H9 (cell line): ENCODE measurements around the gene SLC7A5. TPM values are rescaled to one million over a fixed set of nuclear protein-coding genes. Genes with fewer than 3 reads are reported as not detected.

Experiments used
- DNase-seq: peaks from one replicate; pipeline ENCODE4 v3.0.0-alpha.2; 2017
- H2AFZ ChIP-seq: one replicate; pipeline ENCODE4 v1.6.1; 2013; ENCODE audit warnings: mild to moderate bottlenecking, low read length, control low read depth, moderate library complexity
- H2AK5ac ChIP-seq: 2 replicates; pipeline ENCODE4 v1.6.1; 2013; ENCODE audit warnings: low read length, control low read depth, mixed read lengths; ENCODE audit not compliant: insufficient read length
- H2BK120ac ChIP-seq: one replicate; pipeline ENCODE4 v1.6.1; 2013; ENCODE audit warnings: low read depth, mild to moderate bottlenecking, low read length, control low read depth, inconsistent platforms; ENCODE audit not compliant: poor library complexity, severe bottlenecking
- H2BK12ac ChIP-seq: 2 replicates; pipeline ENCODE4 v1.6.1; 2013; ENCODE audit warnings: low read length, control low read depth, mixed read lengths, low read depth; ENCODE audit not compliant: insufficient read length
- H2BK15ac ChIP-seq: 2 replicates; pipeline ENCODE4 v1.6.1; 2013; ENCODE audit warnings: low read depth, low read length, control low read depth
- H2BK20ac ChIP-seq: one replicate; pipeline ENCODE4 v1.6.1; 2013; ENCODE audit warnings: low read depth, mild to moderate bottlenecking, low read length, control low read depth, inconsistent platforms; ENCODE audit not compliant: poor library complexity, severe bottlenecking
- H2BK5ac ChIP-seq: 2 replicates; pipeline ENCODE4 v1.6.1; 2013; ENCODE audit warnings: low read length, control low read depth, mixed read lengths; ENCODE audit not compliant: insufficient read length
- H3K14ac ChIP-seq: 2 replicates; pipeline ENCODE4 v1.6.1; 2013; ENCODE audit warnings: low read length, control low read depth; ENCODE audit not compliant: insufficient read depth
- H3K18ac ChIP-seq: 2 replicates; pipeline ENCODE4 v1.6.1; 2013; ENCODE audit warnings: low read depth, mild to moderate bottlenecking, mixed read lengths, low read length, control low read depth; ENCODE audit not compliant: insufficient read length
- H3K23ac ChIP-seq: 2 replicates; pipeline ENCODE4 v1.6.1; 2013; ENCODE audit warnings: low read length, control low read depth, mixed read lengths, low read depth; ENCODE audit not compliant: insufficient read length
- H3K23me2 ChIP-seq: 2 replicates; pipeline ENCODE4 v1.6.1; 2013; ENCODE audit warnings: low read depth, mild to moderate bottlenecking, mixed read lengths, low read length, control low read depth; ENCODE audit not compliant: insufficient read length, poor library complexity, severe bottlenecking
- H3K27ac ChIP-seq: 2 replicates; pipeline ENCODE4 v1.5.1; 2013; ENCODE audit warnings: low read length, control low read depth, mixed read lengths, low read depth; ENCODE audit not compliant: insufficient read length
- H3K27me3 ChIP-seq: 2 replicates; pipeline ENCODE4 v1.6.1; 2013; ENCODE audit warnings: low read length, control low read depth, inconsistent platforms; ENCODE audit not compliant: insufficient read depth
- H3K4ac ChIP-seq: 2 replicates; pipeline ENCODE4 v1.6.1; 2013; ENCODE audit warnings: low read depth, mild to moderate bottlenecking, control low read depth, inconsistent platforms, low read length, moderate library complexity
- H3K4me1 ChIP-seq: 2 replicates; pipeline ENCODE4 v1.6.1; 2013; ENCODE audit warnings: low read length, control low read depth, inconsistent platforms; ENCODE audit not compliant: insufficient read depth
- H3K4me2 ChIP-seq: 2 replicates; pipeline ENCODE4 v1.6.1; 2013; ENCODE audit warnings: low read length, control low read depth, mixed read lengths; ENCODE audit not compliant: insufficient read length, insufficient read depth
- H3K56ac ChIP-seq: 2 replicates; pipeline ENCODE4 v1.6.1; 2013; ENCODE audit warnings: low read depth, mild to moderate bottlenecking, mixed read lengths, low read length, control low read depth; ENCODE audit not compliant: insufficient read length
- H3K79me1 ChIP-seq: 2 replicates; pipeline ENCODE4 v1.6.1; 2013; ENCODE audit warnings: low read depth, mild to moderate bottlenecking, moderate library complexity, low read length, control low read depth, inconsistent platforms; ENCODE audit not compliant: insufficient read depth, poor library complexity, severe bottlenecking
- H3K79me2 ChIP-seq: 2 replicates; pipeline ENCODE4 v1.6.1; 2013; ENCODE audit warnings: low read length, control low read depth, inconsistent platforms; ENCODE audit not compliant: insufficient read depth
- H3K9ac ChIP-seq: 2 replicates; pipeline ENCODE4 v1.6.1; 2013; ENCODE audit warnings: low read length, control low read depth, mixed read lengths; ENCODE audit not compliant: insufficient read length; ENCODE audit errors: extremely low read depth
- H3K9me3 ChIP-seq: one replicate; pipeline ENCODE4 v1.6.1; 2013; ENCODE audit warnings: low read depth, low read length, inconsistent platforms; ENCODE audit not compliant: control insufficient read depth
- H3T11ph ChIP-seq: one replicate; pipeline ENCODE4 v1.6.1; 2013; ENCODE audit warnings: mild to moderate bottlenecking, low read length, control low read depth, inconsistent platforms
- H4K20me1 ChIP-seq: one replicate; pipeline ENCODE4 v1.6.1; 2013; ENCODE audit not compliant: control insufficient read depth, insufficient read length, insufficient read depth
- H4K5ac ChIP-seq: 2 replicates; pipeline ENCODE4 v1.6.1; 2013; ENCODE audit warnings: low read depth, mild to moderate bottlenecking, mixed read lengths, low read length, control low read depth; ENCODE audit not compliant: insufficient read length
- H4K8ac ChIP-seq: replicated peaks from 2 replicates; pipeline ENCODE4 v1.6.1; 2013; ENCODE audit warnings: low read length, control low read depth, mixed read lengths, low read depth; ENCODE audit not compliant: insufficient read length
- H4K91ac ChIP-seq: 2 replicates; pipeline ENCODE4 v1.6.1; 2013; ENCODE audit warnings: low read depth, mild to moderate bottlenecking, moderate library complexity, mixed read lengths, low read length, control low read depth; ENCODE audit not compliant: insufficient read length
- H3K27ac Mint-ChIP-seq, 3 experiments: 2 replicates in 2 of 3; 3 replicates in 1 of 3; pipeline ENCODE4 v1.8.0; 2020 to 2021; ENCODE audit warnings: mixed read lengths in 3 of 3, mild to moderate bottlenecking in 1 of 3, moderate library complexity in 1 of 3
- H3K27me3 Mint-ChIP-seq: 2 replicates; pipeline ENCODE4 v1.8.0; 2021; ENCODE audit warnings: low read depth, mild to moderate bottlenecking, moderate library complexity, mixed read lengths
- H3K36me3 Mint-ChIP-seq, 3 experiments: 2 replicates in 2 of 3; 3 replicates in 1 of 3; pipeline ENCODE4 v1.8.0; 2020 to 2021; ENCODE audit warnings: low read depth in 3 of 3, mixed read lengths in 3 of 3; ENCODE audit not compliant: insufficient read depth in 1 of 3
- H3K4me1 Mint-ChIP-seq, 2 experiments: 2 replicates each; pipeline ENCODE4 v1.8.0; 2020; ENCODE audit warnings: mixed read lengths in 2 of 2
- H3K4me3 Mint-ChIP-seq, 2 experiments: 2 replicates in 1 of 2; 3 replicates in 1 of 2; pipeline ENCODE4 v1.8.0; 2020 to 2021; ENCODE audit warnings: mild to moderate bottlenecking in 2 of 2, mixed read lengths in 2 of 2, moderate library complexity in 1 of 2
- H3K9me3 Mint-ChIP-seq, 2 experiments: 2 replicates in 1 of 2; 3 replicates in 1 of 2; pipeline ENCODE4 v1.8.0; 2020; ENCODE audit warnings: mild to moderate bottlenecking in 2 of 2, mixed read lengths in 2 of 2, moderate library complexity in 1 of 2
- WGBS: extraction: QIAGEN DNeasy Blood & Tissue Kit; methylation state at CpG from one replicate; pipeline ENCODE4 v1.1.7; 2013; ENCODE audit warnings: missing lambda C conversion rate, low lambda C conversion rate, mixed read lengths; ENCODE audit not compliant: insufficient read length; ENCODE audit errors: extremely low coverage; 5-methylcytosine and 5-hydroxymethylcytosine counted together
- total RNA-seq: library from RNA; stranded (reverse); gene quantifications from 2 replicates; pipeline ENCODE4 v1.2.1, GENCODE V29; 2021
- TF ChIP-seq, protein P1 (sequence below): fragments of 200-600 bp; sonication (generic); conservative IDR thresholded peaks from 3 replicates; pipeline ENCODE4 v1.8.0; 2021; ENCODE audit warnings: antibody characterized with exemption, mild to moderate bottlenecking

Gene SLC7A5
- total RNA-seq, 1 experiment from 2014 or later: 217 TPM

DNA sequence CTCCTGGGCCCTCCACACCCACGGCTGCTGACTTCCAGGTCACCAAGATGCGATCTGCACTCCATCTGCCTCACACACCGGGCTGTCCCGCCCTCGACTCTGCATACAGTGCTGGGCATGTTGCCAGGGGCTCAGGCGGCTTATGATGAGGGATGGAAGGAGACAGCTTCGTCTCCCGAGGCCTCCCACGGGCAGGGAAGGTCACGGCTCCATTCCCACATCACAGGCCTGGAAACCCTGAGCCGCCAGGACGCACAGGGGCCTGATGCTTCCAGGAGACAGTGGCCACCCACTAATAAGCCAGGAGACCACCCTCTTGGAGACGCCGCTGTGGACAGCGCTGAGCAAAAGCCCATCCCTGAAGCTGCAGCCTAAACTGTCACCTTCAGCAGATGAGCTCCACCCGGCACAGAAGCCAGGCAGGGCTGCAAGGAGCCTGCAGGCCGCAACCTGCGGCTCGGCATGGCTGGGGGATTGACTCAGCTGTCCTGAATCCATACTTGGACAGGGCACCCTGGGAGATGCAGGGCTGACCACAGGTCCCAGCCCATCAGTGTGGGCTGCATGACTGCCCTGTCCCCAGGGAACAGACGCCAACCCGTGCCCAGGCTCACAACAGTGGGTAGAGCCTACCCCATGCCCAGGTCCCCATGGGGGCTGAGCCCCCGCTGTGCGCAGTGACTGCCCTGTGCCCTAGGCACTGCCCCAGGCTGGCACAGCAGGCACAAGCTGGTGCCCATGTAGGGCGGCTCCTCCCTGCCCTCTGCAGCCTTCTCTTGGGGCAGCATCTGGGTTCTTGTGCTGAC lies 34.4 kb downstream of the SLC7A5 start:
- no peaks in the 10 kb centered on the region for H3K9me3 ChIP-seq
- H3K36me3 Mint-ChIP-seq: peaks cover 17 to 74% (median 63%) of the 10 kb centered on the region in 3 experiments
- TF ChIP-seq, protein P1, sequence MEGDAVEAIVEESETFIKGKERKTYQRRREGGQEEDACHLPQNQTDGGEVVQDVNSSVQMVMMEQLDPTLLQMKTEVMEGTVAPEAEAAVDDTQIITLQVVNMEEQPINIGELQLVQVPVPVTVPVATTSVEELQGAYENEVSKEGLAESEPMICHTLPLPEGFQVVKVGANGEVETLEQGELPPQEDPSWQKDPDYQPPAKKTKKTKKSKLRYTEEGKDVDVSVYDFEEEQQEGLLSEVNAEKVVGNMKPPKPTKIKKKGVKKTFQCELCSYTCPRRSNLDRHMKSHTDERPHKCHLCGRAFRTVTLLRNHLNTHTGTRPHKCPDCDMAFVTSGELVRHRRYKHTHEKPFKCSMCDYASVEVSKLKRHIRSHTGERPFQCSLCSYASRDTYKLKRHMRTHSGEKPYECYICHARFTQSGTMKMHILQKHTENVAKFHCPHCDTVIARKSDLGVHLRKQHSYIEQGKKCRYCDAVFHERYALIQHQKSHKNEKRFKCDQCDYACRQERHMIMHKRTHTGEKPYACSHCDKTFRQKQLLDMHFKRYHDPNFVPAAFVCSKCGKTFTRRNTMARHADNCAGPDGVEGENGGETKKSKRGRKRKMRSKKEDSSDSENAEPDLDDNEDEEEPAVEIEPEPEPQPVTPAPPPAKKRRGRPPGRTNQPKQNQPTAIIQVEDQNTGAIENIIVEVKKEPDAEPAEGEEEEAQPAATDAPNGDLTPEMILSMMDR: no peak

More for the DNA sequence above, 34.4 kb downstream of the SLC7A5 start:
- Histone ChIP-seq H3T11ph (no peak overlapping the region), H3K56ac (no peak overlapping the region), H2AFZ (no peak overlapping the region), H3K18ac (no peak overlapping the region), H4K8ac (no peak overlapping the region), H4K5ac (no peak overlapping the region), H3K79me1 (no peaks in the 10 kb centered on the region), H3K27me3 (no peaks in the 10 kb centered on the region), H3K79me2 (no peaks in the 10 kb centered on the region), H2AK5ac (no peak overlapping the region), H2BK120ac (no peak overlapping the region), H3K4me1 (peaks cover 2% of the 10 kb centered on the region; the same call in 1 of the 2 replicates), H3K4me2 (no peak overlapping the region), H2BK15ac (no peak overlapping the region), H3K23me2 (no peaks in the 10 kb centered on the region), H3K4ac (no peak overlapping the region), H3K23ac (no peak overlapping the region), H3K27ac (no peak overlapping the region), H2BK5ac (no peak overlapping the region), H2BK12ac (no peak overlapping the region), H4K20me1 (no peaks in the 10 kb centered on the region), H3K14ac (no peak overlapping the region), H3K9ac (no peak overlapping the region), H2BK20ac (no peak overlapping the region), H4K91ac (no peak overlapping the region)
- WGBS: no CpG with 5 or more reads among the region's 24 CpGs
- no peak overlapping the region for H3K4me3 Mint-ChIP-seq
- DNase-seq: no peak
- no peaks in the 10 kb centered on the region for H3K27me3 Mint-ChIP-seq
- H3K27ac Mint-ChIP-seq: no peak overlapping the region
- no peaks in the 10 kb centered on the region for H3K9me3 Mint-ChIP-seq
- H3K4me1 Mint-ChIP-seq: peaks cover 13 to 16% of the 10 kb centered on the region in 2 experiments
